ENCODE results near the gene ZNF304. TPM values are rescaled to one million over a fixed set of nuclear protein-coding genes. Genes with fewer than 3 reads are reported as not detected.
A peak's percentile ranks its signal among the peaks of the same experiment; 100 is the strongest.

ZNF304 gene
- total and polyA plus RNA-seq, 12 donors = 4.0 to 14.3 (median 11.1) TPM

GRCh38 chr19:57382806-57383488, 31.9 kb downstream of the ZNF304 start:
- no peaks in the 10 kb centered on the region for H3K4me1 ChIP-seq (replicated peaks in 1 of 2)
- H3K9me3 ChIP-seq (replicated peaks in 1 of 3) = peaks cover 0 to 4% (median 0%) of the 10 kb centered on the region in 3 donors
- no peak overlapping the region for H3K27ac ChIP-seq
- no peak for TF ChIP-seq POLR2A (IDR thresholded peaks at IDR 0.05)
- TF ChIP-seq CTCF (IDR thresholded peaks at IDR 0.05) = no peak
- 86 to 91% (median 87%) methylated on average over 7 of the region's 7 CpGs for whole genome bisulfite sequencing, 4 donors
- H3K36me3 ChIP-seq (replicated peaks in 1 of 2) = peaks cover 0 to 2% of the 10 kb centered on the region in 2 donors
- H3K27me3 ChIP-seq = no peaks in the 10 kb centered on the region
- DNase-seq = no peak
- no peak overlapping the region for H3K4me3 ChIP-seq
- intact Hi-C loops (cut with DNase I) = no loop called here

- Histone ChIP-seq H3K9me3 (replicated peaks in 1 of 3) (no peaks in the 10 kb centered on the region), H3K27me3 (no peaks in the 10 kb centered on the region), H3K4me3 (peak overlapping the region in 2 of 4 donors; percentile 83 to 89), H3K36me3 (replicated peaks in 1 of 2) (peaks cover 0 to 5% of the 10 kb centered on the region in 2 donors), H3K4me1 (replicated peaks in 1 of 2) (peaks cover 11 to 17% of the 10 kb centered on the region in 2 donors), H3K27ac (peak overlapping the region in 4 of 5 donors; percentile 78 to 96 (median 87))
- no peak for DNase-seq
- intact Hi-C loops (cut with DNase I) = no loop called here
- TF ChIP-seq POLR2A (IDR thresholded peaks at IDR 0.05) = no peak
- TF ChIP-seq CTCF (IDR thresholded peaks at IDR 0.05) = no peak
- 56 to 60% (median 59%) methylated on average over 11 of the region's 11 CpGs for WGBS, 4 donors
These were observed 38.2 kb downstream of the ZNF304 start for GRCh38 chr19:57389194-57389729.

GRCh38 chr19:57389730-57390598, 38.9 kb downstream of the ZNF304 start, which contains the start of gene ZNF548:
TSS of gene ZNF548 (plus strand) at chr19:57389854. CDS start at chr19:57390100, 246 bp downstream.
- H3K9me3 ChIP-seq (replicated peaks in 1 of 3) = no peaks in the 10 kb centered on the region
- DNase-seq = peak; percentile 92 to 99 (median 97)
- peaks cover 0 to 6% of the 10 kb centered on the region in 2 donors for H3K36me3 ChIP-seq (replicated peaks in 1 of 2)
- H3K27me3 ChIP-seq = no peaks in the 10 kb centered on the region
- peaks cover 11 to 17% of the 10 kb centered on the region in 2 donors for H3K4me1 ChIP-seq (replicated peaks in 1 of 2)
- intact Hi-C loops (cut with DNase I) = no loop called here
- 0 to 3% (median 0%) methylated on average over 23 to 50 of the region's 50 CpGs for WGBS, 4 donors
- TF ChIP-seq POLR2A (IDR thresholded peaks at IDR 0.05) (peak; percentile 67 to 71), CTCF (IDR thresholded peaks at IDR 0.05) (peak in 3 of 6 experiments; percentile 42 to 58 (median 44))
- H3K4me3 ChIP-seq = peak within 1 kb of the TSS; percentile 17 to 91 (median 86)
- peak within 1 kb of the TSS; percentile 78 to 96 (median 89) for H3K27ac ChIP-seq

- H3K4me3 ChIP-seq = no peak overlapping the region
- peaks cover 5 to 8% of the 10 kb centered on the region in 2 donors for H3K4me1 ChIP-seq (replicated peaks in 1 of 2)
- TF ChIP-seq POLR2A (IDR thresholded peaks at IDR 0.05) = no peak
- no peak for TF ChIP-seq CTCF (IDR thresholded peaks at IDR 0.05)
- H3K27me3 ChIP-seq = no peaks in the 10 kb centered on the region
- intact Hi-C loops (cut with DNase I) = no loop called here
- no peak for DNase-seq
- H3K27ac ChIP-seq = no peak overlapping the region
- H3K9me3 ChIP-seq (replicated peaks in 1 of 3) = peaks cover 0 to 4% (median 0%) of the 10 kb centered on the region in 3 donors
- peaks cover 0 to 38% of the 10 kb centered on the region in 2 donors for H3K36me3 ChIP-seq (replicated peaks in 1 of 2)
- 86 to 98% (median 92%) methylated on average over 5 of the region's 5 CpGs for WGBS, 4 donors
These were observed 44.6 kb downstream of the ZNF304 start for GRCh38 chr19:57395710-57396109.
